LNCAP (cell line): ENCODE results near the gene SLFN12L.

ENCODE experiments used
- CTCF ChIP-seq: fragments of 450-650 bp; IDR thresholded peaks from 2 replicates; pipeline ENCODE4 v1.5.1; 2017; ENCODE audit warnings: mild to moderate bottlenecking

The SLFN12L gene

GRCh38 chr17:35479271-35479670 is 58.2 kb downstream of the SLFN12L start:
- no peak for TF ChIP-seq CTCF

- TF ChIP-seq CTCF, result no peak
Observed at GRCh38 chr17:35477248-35477647, 60.2 kb downstream of the SLFN12L start.

GRCh38 chr17:35476283-35476820 is 61.1 kb downstream of the SLFN12L start:
- TF ChIP-seq CTCF, result no peak

GRCh38 chr17:35468475-35468874 is 69.0 kb downstream of the SLFN12L start:
- TF ChIP-seq CTCF, result no peak

GRCh38 chr17:35467824-35468223 is 69.7 kb downstream of the SLFN12L start:
- TF ChIP-seq CTCF, result no peak

- TF ChIP-seq CTCF, result no peak
Observed at GRCh38 chr17:35460354-35460851, 77.1 kb downstream of the SLFN12L start.

GRCh38 chr17:35453171-35453570 is 84.3 kb downstream of the SLFN12L start:
- TF ChIP-seq CTCF, result no peak

- TF ChIP-seq CTCF, result no peak
Observed at GRCh38 chr17:35449371-35449931, 88.0 kb downstream of the SLFN12L start.
